HG03097 (cell line): Measurements from ENCODE around the gene KRTAP10-4.
"Not testable (repeated sequence)": the region's sequence is repeated elsewhere in the genome, so short reads cannot be mapped to it uniquely, and the experiment has no call there.

Experiments
- ATAC-seq: cut with Tn5 transposase; IDR thresholded peaks from one replicate; pipeline ENCODE4 v1.9.1; 2021; ENCODE audit not compliant: unreplicated experiment, low FRiP score

KRTAP10-4 gene, protein sequence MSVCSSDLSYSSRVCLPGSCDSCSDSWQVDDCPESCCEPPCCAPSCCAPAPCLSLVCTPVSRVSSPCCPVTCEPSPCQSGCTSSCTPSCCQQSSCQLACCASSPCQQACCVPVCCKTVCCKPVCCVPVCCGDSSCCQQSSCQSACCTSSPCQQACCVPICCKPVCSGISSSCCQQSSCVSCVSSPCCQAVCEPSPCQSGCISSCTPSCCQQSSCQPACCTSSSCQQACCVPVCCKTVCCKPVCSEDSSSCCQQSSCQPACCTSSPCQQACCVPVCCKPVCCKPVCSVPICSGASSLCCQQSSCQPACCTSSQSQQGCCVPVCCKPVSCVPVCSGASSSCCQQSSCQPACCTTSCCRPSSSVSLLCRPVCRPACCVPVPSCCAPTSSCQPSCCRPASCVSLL

GRCh38 chr21:44573630-44574456 lies at the start of gene KRTAP10-4:
TSS of gene KRTAP10-4 (plus strand) at chr21:44573729. CDS start at chr21:44573759, 30 bp downstream.
- ATAC-seq: not testable (repeated sequence)

GRCh38 chr21:44524414-44525371 lies 48.8 kb upstream of the KRTAP10-4 start:
- no peak for ATAC-seq

DNA sequence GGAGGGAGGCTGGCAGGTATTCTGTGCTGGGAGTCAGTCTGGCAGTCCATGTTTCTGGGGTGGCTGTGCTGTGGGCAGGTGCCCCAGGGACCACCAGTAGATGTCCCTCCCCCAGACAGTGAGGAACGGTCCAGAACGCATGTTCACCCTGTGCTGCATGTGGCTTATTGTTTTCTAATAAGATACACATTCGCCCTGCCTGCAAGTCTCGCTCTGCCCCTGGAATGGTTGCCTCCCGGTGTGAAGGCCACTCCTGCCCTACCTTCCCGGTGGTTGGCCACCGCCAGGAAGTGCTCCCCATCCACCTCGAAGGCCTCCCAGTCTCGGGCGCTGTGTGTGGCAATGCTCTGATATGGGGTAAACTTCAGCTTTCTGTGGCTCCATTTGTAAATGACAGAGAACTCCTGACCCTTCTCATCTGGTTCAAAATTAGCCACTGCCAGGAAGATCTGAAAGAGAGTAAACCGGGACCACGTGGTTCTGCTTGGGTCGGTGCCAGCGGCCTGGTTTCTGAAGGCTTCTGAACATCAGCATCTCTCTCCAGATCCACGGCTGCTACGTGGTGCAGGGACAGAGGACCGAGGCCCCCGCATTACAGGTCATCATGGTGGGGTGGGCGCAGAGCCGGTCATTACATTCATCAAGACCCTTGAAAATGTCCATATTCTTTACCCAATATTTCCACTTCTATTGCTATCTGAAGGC lies 48.0 kb upstream of the KRTAP10-4 start:
- ATAC-seq: no peak

GRCh38 chr21:44526096-44526997 lies 47.2 kb upstream of the KRTAP10-4 start:
- no peak for ATAC-seq

- ATAC-seq: no peak
Measured at GRCh38 chr21:44527156-44527982, 46.2 kb upstream of the KRTAP10-4 start.

DNA sequence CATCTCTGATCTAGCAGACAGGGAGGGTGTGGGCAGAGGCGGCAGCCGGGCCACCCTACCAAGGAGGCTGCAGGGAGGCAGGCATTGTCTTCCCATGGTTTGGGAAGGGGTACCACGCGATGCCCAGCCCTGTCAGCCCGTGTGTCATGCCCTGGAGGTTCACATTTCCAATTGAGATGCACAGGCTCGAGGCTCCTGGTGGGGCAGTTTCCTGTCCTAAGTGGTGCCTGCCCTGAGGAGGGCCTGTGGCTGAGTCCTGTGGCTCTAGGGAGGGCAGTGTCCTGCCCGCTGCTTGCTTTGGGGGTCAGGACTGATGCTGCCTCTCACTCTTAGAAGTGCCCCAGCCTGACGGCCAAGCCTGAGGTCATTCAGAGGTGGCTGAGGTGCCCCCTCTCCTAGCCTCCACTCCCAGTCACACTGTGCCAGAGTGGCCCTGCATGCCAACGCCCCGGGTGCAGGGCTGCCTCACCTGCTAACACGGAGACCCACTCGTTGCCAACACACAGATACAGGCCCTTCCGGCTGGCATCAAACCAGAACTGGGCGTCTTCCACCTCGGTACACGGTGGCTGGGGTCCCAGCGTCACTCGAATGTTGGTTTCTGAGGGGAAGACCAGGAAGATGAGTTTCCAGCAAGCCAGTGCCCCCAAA lies 45.4 kb upstream of the KRTAP10-4 start:
- ATAC-seq: no peak

GRCh38 chr21:44528634-44528995 lies 44.9 kb upstream of the KRTAP10-4 start:
- no peak for ATAC-seq

GRCh38 chr21:44529011-44529421 lies 44.5 kb upstream of the KRTAP10-4 start:
- no peak for ATAC-seq

GRCh38 chr21:44529503-44530125 lies 43.9 kb upstream of the KRTAP10-4 start:
- no peak for ATAC-seq

- no peak for ATAC-seq
Measured at GRCh38 chr21:44530221-44530902, 43.2 kb upstream of the KRTAP10-4 start.

- no peak for ATAC-seq
Measured at GRCh38 chr21:44530903-44531605, 42.5 kb upstream of the KRTAP10-4 start.

DNA sequence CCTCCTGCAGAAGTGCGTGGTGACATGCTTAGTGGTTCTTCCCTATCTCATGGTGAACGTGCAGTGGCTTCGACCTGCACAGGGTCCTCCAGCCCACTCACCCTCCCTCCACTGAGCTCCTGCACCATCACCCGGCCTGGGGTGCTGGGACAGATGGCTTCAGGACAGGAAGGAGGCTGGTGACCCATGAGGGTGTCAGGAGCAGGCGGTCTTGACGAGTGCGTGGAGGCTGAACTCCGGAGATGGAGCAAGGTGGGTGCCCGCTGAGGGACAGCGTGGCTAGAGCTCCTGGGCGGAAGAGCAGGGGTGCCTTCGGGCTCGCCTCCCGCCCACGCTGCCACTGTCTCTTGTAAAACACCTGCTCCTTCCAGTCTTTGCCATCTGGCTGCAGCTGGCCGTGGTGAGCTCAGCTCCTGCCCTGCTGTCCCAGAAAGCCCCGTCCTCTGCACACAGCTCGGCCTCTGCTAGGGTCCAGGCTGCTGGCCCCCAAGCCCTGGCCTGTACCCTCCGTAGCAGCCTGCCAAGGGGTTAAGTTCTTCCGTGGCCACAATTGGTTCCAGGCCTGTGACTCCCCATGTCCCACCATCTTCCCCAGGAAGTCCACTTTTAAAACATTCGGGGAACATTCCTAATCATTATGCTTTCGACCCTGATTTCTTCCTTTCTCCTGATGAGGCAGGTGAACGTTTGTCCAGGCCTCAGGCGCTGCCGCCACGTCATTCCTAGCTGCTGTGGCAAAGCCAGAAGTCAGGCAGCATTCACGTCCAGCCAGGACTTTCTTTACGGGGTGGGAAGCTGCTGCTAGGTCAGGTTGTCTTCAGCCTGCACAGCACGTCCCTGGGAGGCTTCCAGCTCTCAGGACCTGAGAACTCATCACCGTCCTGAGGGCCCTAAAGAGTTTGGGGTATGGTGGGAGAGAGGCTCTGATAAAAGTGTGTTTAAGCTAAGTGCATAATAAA lies 41.6 kb upstream of the KRTAP10-4 start:
- no peak for ATAC-seq

GRCh38 chr21:44532712-44533111 lies 40.8 kb upstream of the KRTAP10-4 start:
- ATAC-seq: no peak

DNA sequence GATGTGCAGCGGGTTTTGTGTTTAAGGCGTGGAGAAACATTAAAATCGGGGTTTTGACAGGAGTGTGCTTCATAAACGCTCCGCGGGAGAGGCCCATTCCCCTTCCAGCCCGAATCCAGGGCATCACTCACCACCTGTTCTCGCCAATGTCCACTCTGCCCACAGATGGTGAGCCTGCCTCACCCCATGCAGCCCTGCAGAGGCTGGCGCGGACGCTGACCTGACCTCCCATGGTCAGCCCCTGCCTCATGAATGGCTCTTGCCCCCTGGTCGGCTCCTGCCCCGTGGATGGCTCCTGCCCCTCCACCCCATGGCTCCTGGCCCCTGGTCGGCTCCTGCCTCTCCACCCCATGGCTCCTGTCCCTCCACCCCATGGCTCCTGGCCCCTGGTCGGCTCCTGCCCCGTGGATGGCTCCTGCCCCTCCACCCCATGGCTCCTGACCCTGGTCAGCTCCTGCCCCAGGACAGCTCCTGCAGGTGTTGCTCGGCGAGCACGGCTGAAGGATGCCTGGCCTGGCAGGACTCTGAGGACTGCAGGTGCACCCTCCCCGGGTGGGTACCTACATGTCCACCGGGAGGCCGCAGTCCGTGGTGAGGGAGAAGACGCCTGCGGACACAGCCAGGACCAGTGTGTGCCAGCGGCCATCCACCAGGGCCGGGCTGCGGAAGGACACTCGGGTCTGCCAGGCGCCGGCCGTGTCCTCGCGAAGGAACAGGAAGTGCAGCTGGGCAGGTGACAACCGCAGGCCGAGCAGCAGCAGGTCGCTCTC lies 40.2 kb upstream of the KRTAP10-4 start:
- ATAC-seq: no peak
